Activated B cell treated with CpG ODN at 0.5 μM for 24 hours (primary cell): ENCODE data around the gene ENTPD8. TPM values are rescaled to one million over a fixed set of nuclear protein-coding genes. Genes with fewer than 3 reads are reported as not detected.

Experiments
- ATAC-seq: fragments of 200-7000 bp; cut with Tn5 transposase; one replicate; pipeline ENCODE4 v1.10.0; 2021; ENCODE audit warnings: low read depth, mild to moderate bottlenecking, moderate library complexity
- CTCF ChIA-PET: fragments of 350-600 bp; sonication (Branson Sonifier 250); formaldehyde crosslinking; loops from one replicate; lab custom pipeline; 2021; ENCODE audit warnings: antibody characterized with exemption; lab: Charles Lee
- POLR2A ChIA-PET: fragments of 350-600 bp; sonication (Branson Sonifier 250); formaldehyde crosslinking; loops from one replicate; lab custom pipeline; 2021; ENCODE audit warnings: antibody characterized with exemption; lab: Charles Lee
- DNase-seq: peaks from one replicate; pipeline ENCODE4 v3.0.0; 2022
- H3K27ac Mint-ChIP-seq: one replicate; pipeline ENCODE4 v1.8.0; 2020; ENCODE audit warnings: mixed read lengths
- H3K27me3 Mint-ChIP-seq: one replicate; pipeline ENCODE4 v1.8.0; 2021; ENCODE audit warnings: mixed read lengths
- H3K36me3 Mint-ChIP-seq: one replicate; pipeline ENCODE4 v1.8.0; 2021; ENCODE audit warnings: low read depth, mixed read lengths
- H3K4me1 Mint-ChIP-seq: one replicate; pipeline ENCODE4 v1.8.0; 2021; ENCODE audit warnings: mixed read lengths
- H3K4me3 Mint-ChIP-seq: one replicate; pipeline ENCODE4 v1.8.0; 2020; ENCODE audit warnings: mild to moderate bottlenecking, mixed read lengths
- H3K9me3 Mint-ChIP-seq: one replicate; pipeline ENCODE4 v1.8.0; 2020; ENCODE audit warnings: mixed read lengths
- intact Hi-C: fragments of 100-400 bp; cut with micrococcal nuclease; formaldehyde crosslinking; loops from one replicate; pipeline ENCODE4 v1.15.1; 2024
- total RNA-seq: library from RNA; stranded (reverse); gene quantifications from 2 replicates; pipeline ENCODE4 v1.2.3, GENCODE V29; 2022
- TF ChIP-seq, protein P1 (sequence below): fragments of 200-600 bp; IDR thresholded peaks from one replicate; pipeline ENCODE4 v1.8.0; 2022; ENCODE audit warnings: antibody characterized with exemption, mild to moderate bottlenecking

The ENTPD8 gene
- total RNA-seq, 1 donor from 2014 or later = not detected

DNA sequence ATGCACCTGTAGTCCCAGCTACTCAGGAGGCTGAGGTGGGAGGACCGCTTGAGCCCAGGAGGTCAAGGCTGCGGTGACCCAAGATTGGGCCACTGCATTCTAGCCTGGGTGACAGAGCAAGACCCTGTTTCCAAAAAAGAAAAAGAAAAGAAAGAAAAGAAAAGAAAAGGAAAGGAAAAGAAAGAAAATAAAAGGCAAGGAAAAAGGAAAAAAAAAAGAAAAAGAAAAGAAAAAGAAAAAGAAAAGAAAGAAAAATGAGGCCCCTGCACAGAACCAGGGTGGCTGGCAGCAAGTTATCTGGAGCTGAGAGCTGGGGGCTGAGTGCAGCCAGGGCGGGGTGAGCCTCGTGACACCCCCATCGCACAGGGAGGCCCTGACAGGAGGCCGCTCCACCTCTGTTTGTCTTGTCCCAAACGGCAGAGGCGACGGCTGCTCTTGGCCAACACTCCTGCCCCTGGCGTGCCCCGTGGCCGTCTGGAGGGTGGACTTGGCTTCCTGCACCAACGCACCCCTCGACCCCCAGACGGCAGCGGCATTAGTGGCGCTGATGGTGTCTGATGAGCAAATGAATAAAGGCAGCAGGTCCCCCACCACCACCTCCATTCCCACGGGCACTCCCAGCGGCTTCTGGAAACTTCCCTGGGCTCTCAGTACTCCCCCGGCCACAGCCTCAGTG is 34.9 kb downstream of the ENTPD8 start:
- H3K9me3 Mint-ChIP-seq = peaks cover 6% of the 10 kb centered on the region
- ATAC-seq (no peak), DNase-seq (no peak)
- POLR2A ChIA-PET = interaction anchor here (0.7 kb wide), 2 partner anchors 104 to 183 kb away, joined by 4 to 6 read pairs; partner anchors contain the start of gene NRARP
- TF ChIP-seq, protein P1, sequence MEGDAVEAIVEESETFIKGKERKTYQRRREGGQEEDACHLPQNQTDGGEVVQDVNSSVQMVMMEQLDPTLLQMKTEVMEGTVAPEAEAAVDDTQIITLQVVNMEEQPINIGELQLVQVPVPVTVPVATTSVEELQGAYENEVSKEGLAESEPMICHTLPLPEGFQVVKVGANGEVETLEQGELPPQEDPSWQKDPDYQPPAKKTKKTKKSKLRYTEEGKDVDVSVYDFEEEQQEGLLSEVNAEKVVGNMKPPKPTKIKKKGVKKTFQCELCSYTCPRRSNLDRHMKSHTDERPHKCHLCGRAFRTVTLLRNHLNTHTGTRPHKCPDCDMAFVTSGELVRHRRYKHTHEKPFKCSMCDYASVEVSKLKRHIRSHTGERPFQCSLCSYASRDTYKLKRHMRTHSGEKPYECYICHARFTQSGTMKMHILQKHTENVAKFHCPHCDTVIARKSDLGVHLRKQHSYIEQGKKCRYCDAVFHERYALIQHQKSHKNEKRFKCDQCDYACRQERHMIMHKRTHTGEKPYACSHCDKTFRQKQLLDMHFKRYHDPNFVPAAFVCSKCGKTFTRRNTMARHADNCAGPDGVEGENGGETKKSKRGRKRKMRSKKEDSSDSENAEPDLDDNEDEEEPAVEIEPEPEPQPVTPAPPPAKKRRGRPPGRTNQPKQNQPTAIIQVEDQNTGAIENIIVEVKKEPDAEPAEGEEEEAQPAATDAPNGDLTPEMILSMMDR = no peak
- H3K36me3 Mint-ChIP-seq = peaks cover 7% of the 10 kb centered on the region
- intact Hi-C loops = loop anchor here (2.0 kb wide), 1 partner anchor 111 kb away; no protein-coding TSS in a partner anchor
- peaks cover 16% of the 10 kb centered on the region for H3K4me1 Mint-ChIP-seq
- no peak overlapping the region for H3K27ac Mint-ChIP-seq
- CTCF ChIA-PET = interaction anchor here (0.9 kb wide), 1 partner anchor 103 kb away, joined by 3 read pairs; no protein-coding TSS in a partner anchor
- no peak overlapping the region for H3K4me3 Mint-ChIP-seq
- H3K27me3 Mint-ChIP-seq = peaks cover 2% of the 10 kb centered on the region

DNA sequence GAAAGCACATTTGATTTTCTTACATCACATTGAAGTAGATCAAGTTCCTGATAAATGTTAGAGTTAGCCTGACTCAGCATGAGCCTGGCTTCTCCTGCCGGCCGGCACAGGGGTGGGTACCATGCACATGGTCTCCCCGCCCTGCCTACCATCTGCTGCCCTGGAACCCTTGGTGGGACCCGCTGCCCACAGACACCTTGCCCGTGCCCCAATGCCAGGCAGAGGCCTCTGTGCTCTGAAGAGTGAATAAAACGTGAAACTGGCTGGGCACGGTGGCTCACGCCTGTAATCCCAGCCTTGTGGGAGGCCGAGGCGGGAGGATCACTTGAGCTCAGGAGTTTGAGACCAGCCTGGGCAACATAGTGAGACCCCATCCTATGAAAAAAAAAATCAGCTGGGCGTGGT is 35.5 kb downstream of the ENTPD8 start:
- Mint-ChIP-seq H3K9me3 (peaks cover 6% of the 10 kb centered on the region), H3K27ac (no peak overlapping the region), H3K4me1 (peaks cover 19% of the 10 kb centered on the region), H3K4me3 (no peak overlapping the region), H3K27me3 (peaks cover 2% of the 10 kb centered on the region), H3K36me3 (peaks cover 7% of the 10 kb centered on the region)
- intact Hi-C loops = loop anchor here (2.0 kb wide), 1 partner anchor 111 kb away; no protein-coding TSS in a partner anchor
- CTCF ChIA-PET = interaction anchor here (0.9 kb wide), 1 partner anchor 103 kb away, joined by 3 read pairs; no protein-coding TSS in a partner anchor
- no peak for DNase-seq
- no peak for ATAC-seq
- POLR2A ChIA-PET = interaction anchor here (0.7 kb wide), 2 partner anchors 103 to 182 kb away, joined by 4 to 6 read pairs; partner anchors contain the start of gene NRARP
- TF ChIP-seq, protein P1 = no peak

DNA sequence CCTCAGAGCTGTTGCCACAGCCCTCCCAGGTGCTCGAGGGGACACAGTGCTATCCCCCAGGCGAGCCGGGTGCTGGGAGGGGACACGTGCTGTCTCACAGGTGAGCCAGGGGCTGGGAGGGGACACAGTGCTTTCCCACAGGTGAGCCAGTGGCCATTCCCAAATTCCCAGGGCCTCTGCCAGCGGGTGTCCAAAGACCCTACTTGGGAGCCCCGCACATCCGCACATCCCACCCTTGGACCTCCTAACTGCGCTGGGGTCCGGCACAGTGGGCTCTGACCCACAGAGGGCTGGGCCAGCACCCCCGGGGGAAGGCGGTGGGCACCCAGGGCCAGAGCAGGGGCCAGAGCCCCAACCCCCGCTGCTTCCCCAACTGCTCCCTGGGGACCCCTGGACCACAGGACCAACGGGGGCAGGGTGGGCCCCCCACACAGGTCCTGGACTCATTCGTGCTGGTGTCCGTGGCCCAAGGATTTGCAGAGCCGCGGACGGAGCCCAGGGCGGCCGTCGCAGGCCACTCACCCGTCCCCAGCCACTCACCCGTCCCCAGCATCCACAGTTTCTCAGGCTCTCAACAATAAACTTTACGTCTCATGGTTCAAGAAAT is 36.1 kb downstream of the ENTPD8 start:
- DNase-seq = no peak
- no peak overlapping the region for H3K4me3 Mint-ChIP-seq
- POLR2A ChIA-PET = interaction anchor here (0.6 kb wide), 1 partner anchor 275 kb away, joined by 3 read pairs; no protein-coding TSS in a partner anchor

DNA sequence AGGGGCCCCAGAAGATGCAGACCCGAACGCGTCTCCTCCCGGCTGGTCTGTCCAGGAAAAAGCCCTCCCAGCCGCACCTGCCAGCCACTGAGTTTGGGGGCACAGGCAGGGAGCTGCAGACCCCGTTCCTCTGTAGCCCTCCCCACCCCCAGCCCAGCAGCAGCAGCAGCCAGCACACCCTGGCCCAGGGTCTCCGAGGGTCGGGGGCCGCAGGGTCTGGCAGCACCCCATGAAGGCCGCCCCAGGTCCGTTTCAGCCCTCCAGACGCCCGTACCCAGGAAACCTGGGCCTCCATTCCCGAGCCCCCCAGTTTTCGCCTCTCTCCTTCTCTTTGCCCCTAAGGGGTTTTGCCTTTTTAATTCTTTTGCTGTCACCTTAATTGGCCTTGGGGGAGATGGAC is 37.9 kb downstream of the ENTPD8 start:
- Mint-ChIP-seq H3K36me3 (peaks cover 7% of the 10 kb centered on the region), H3K27ac (no peak overlapping the region), H3K27me3 (peaks cover 2% of the 10 kb centered on the region), H3K4me1 (peaks cover 31% of the 10 kb centered on the region), H3K4me3 (no peak overlapping the region), H3K9me3 (peaks cover 6% of the 10 kb centered on the region)
- CTCF ChIA-PET = no interaction called here
- TF ChIP-seq, protein P1 = no peak
- DNase-seq = no peak
- POLR2A ChIA-PET = no interaction called here
- intact Hi-C loops = no loop called here
- no peak for ATAC-seq

More for the DNA sequence above, 36.1 kb downstream of the ENTPD8 start:
- H3K27me3 Mint-ChIP-seq = peaks cover 2% of the 10 kb centered on the region
- H3K36me3 Mint-ChIP-seq = peaks cover 7% of the 10 kb centered on the region
- no peak overlapping the region for H3K27ac Mint-ChIP-seq
- CTCF ChIA-PET = no interaction called here
- ATAC-seq = no peak
- peaks cover 22% of the 10 kb centered on the region for H3K4me1 Mint-ChIP-seq
- peaks cover 6% of the 10 kb centered on the region for H3K9me3 Mint-ChIP-seq
- intact Hi-C loops = no loop called here
- TF ChIP-seq, protein P1 = no peak

DNA sequence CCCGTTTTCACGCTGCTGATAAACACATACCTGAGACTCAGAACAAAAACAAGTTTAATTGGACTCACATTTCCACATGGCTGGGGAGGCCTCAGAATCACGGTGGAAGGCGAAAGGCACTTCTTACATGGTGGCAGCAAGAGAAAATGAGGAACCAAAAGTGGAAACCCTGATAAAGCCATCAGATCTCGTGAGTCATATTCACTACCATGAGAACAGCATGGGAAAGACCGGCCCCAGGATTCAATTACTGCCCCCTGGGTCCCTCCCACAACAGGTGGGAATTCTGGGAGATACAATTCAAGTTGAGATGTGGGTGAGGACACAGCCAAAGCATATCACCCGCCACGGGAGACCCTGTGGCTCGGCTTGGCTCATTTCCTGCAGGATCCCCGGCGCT is 38.4 kb downstream of the ENTPD8 start:
- intact Hi-C loops = no loop called here
- Mint-ChIP-seq H3K4me1 (peaks cover 29% of the 10 kb centered on the region), H3K27me3 (no peaks in the 10 kb centered on the region), H3K36me3 (peaks cover 7% of the 10 kb centered on the region), H3K4me3 (no peak overlapping the region), H3K9me3 (peaks cover 6% of the 10 kb centered on the region), H3K27ac (no peak overlapping the region)
- TF ChIP-seq, protein P1 = no peak
- ChIA-PET POLR2A (no interaction called here), CTCF (no interaction called here)
- no peak for DNase-seq
- ATAC-seq = no peak
